HG02885 (cell line): ENCODE measurements around the gene SNX19.
A peak's percentile ranks its signal among the peaks of the same experiment; 100 is the strongest.

ENCODE experiments used
- ATAC-seq: cut with Tn5 transposase; IDR thresholded peaks from one replicate; pipeline ENCODE4 v1.9.1; 2021; ENCODE audit warnings: mild to moderate bottlenecking; ENCODE audit not compliant: unreplicated experiment, poor library complexity

The SNX19 gene

DNA sequence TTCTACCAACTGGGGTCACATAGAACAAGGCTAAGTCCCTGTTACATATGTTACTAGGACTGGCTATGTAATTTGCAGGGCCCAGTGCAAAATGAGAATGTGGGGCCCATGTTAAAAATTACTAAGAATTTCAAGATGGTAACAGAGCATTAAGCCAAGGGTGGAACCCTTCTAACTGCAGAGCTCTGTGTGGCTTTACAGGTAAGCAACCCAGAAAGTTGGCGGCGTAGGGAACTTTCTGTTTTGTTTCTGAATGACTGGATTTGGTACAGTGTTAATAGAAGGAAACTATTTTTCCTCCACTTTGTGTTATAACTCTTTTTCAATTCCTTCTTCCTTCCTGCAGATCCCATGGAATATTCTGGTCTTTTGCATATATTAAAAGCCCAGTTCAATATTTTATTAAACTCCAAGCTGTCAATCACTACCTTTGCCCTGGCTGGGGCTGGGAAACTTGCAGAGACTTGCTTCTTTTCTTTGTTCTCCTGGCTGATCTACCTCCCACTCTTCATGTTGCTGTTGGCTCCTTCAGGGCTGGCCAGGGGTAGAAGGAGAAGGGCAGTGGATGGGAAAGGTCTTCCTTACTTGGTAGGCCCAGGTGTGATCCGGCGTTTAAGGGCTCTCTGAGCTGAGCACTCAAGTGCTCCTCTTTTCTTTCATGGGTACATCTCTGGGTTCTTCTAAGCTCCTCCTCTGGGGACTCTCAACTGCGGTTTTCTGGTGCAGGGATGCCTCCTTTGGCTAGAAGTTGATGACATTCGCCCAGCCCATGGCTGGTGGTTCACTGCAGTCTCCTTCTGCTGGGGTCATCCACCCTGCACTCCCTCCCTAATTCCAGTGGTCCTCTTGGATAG lies 67.7 kb downstream of the SNX19 start:
- no peak for ATAC-seq

DNA sequence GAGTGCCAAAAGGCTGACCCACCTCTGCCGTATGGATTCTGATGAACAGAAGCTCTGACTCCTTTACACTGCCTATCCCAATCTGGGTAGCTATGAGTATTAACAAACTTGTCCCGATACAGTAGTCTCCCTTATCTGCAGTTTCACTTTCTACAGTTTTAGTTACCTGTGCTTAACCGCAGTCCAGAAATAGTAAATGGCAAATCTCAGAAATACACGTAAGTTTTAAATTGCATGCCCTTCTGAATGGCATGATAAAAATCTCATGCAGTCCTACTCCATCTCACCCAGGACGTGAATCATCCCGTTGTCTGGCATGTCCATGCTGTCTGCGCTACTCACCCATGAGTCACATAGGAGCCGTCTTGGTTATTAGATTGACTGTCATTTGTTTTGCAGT lies 68.8 kb downstream of the SNX19 start:
- ATAC-seq, result no peak

DNA sequence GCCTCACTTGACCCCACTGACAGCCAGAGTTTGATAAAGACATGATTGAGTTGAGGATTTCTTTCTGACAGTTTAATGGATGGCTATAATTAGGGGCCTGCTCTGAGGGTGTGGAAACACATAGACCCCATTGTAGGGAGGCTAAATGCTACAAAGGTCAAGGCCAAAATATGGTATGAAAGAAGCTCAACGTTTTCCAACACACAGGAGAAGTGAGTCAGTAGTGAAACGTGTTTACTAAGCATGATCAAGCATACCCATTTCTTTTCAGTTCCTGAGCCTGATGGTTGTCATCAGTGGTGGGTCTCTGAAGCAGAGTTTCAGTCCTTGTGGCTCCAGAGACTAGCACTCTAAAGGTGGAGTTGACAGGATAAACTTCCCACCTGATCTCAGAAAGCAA lies 69.7 kb downstream of the SNX19 start:
- no peak for ATAC-seq

DNA sequence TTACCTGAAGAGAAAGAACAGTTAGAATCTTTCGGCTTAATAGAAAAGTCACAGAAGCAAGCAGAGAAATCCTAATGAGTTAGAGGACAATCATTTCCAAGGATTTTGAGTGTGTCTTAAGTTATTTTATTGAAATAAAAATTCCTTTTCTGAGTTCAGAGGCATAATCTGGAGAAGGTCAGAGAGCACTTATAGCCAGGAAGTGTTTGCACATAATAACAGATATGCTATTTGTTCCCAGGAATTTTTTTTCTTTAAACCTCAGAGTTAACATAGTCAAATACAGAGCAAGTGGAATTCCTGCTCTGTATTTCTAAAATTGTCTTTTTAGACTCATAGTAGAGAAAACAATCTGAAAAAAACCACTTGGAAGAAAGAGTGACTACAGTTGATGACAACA lies 74.3 kb downstream of the SNX19 start:
- ATAC-seq, result no peak

DNA sequence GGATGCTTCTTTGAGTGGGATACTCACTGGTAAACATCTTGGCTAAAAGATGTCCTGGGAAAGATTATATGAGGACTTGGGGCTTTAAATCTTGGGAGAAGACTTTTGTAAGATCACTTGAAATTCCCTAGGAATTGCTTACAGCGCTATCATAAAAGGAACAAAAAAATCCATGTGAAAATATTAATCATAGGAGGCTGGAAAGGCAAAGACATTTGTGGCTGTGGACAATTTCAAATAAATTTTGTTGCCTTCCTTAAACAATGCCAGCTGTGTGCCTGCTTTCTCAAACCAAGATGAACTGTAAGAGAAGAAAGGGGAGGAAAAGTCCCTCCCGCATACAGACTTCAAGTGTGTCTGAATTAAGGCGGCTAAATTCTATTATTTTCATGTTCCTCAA lies 75.6 kb downstream of the SNX19 start:
- ATAC-seq, result no peak

DNA sequence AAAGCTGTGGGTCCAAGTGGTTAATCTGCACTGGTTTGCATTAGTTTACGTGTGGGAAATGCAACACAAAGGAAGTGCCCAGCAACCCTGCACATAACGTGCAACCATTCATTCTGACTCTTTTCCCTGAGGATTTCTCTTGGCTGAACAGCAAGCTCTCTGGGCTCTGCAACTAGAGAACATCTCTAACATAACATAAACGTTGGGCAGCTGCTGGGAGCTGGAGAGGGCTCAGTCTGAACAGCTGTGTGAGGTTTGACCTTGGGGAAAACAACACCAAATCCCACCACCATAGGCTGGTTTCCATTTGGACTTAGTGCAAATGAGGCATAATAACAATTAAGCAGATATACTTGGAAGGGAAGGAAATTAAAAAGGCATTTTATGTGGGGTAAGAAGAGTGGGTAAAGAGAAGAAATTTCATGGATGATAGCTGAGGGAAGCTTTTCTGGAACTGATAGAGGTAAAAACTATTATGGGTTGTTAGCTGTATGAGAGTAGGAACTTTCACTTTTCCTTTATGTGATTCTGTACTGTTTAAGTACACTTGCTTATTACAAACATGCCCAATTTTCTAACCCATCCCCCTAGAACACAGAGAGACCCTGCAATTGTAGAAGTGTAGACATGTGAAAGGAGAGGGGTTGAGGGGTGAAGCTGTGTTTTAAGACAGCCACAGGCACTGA lies 76.2 kb downstream of the SNX19 start:
- no peak for ATAC-seq

DNA sequence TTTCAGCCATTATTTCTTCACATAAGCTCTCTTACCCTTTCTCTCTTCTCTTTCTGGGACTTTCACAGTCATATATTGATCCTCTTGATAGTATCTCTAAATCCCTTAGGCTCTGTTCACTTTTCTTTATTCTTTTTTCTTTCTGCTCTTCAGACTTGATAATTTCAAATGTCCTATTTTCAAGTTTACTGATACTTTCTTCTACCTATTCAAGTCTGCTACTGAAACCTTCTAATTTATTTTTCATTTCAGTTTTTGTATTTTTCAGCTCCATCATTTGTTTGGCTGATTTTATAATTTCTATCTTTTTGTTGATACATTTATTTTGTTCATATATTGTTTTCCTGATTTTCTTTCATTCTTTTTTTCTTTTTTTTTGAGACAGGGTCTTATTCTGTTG lies 79.1 kb downstream of the SNX19 start:
- no peak for ATAC-seq

DNA sequence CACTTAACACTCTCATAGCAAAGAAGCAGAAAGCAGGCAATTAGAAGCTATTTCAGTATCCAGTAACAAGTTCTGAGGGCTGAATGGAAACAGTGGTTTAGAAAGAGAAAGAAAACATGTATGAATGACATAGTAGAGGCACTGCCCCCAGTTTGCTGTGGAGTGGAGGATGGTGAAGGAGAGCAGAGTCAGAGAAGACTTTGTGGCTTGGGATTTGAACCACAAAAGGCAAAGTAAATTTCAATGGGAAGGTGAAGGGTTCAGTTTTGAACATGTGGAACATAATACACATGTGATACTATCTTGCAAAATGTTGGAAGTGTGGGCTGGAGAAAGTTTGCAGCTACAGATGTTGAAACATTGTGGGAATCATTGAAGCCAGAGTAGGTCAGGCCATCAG lies 81.4 kb downstream of the SNX19 start:
- no peak for ATAC-seq

DNA sequence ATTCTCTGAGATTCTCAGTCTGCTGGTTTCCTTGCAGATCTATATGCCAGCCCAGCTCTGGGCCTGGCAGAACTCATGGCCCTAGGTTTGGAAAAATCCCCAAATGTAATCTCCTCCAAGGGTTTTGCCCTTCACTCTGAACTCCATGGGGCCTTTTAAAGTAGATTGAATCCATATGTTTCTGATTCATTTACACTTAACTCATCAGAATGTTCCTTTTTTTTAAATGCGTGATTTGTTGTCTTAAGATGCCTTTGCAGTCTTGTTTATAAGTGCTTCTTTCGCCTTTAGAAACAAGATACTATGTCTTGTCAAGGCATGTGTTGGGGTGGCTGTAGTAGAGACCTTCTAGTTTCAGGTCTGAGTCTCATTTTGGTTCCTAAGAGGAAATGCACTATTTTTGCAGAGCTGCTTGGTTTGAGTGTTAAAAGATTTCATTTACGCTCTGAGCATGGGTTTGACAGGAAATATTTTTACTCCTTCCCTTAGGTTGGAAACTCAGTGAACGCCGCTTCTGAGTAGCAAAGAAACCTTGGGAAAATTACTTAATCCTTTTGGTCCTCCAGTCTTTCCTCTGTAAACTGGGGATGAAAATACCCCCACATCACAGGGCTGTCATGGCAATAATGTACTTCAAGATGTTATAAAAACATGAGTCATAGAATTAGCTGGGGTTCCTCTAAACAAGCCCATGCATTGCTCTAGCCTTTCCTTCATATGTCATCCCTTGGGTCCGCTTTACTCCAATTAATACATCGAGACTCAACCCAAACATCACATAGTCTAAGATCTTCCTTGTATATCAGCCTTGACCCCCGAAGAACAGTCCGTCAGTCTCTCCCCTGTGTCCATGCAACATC lies 83.5 kb downstream of the SNX19 start:
- no peak for ATAC-seq

DNA sequence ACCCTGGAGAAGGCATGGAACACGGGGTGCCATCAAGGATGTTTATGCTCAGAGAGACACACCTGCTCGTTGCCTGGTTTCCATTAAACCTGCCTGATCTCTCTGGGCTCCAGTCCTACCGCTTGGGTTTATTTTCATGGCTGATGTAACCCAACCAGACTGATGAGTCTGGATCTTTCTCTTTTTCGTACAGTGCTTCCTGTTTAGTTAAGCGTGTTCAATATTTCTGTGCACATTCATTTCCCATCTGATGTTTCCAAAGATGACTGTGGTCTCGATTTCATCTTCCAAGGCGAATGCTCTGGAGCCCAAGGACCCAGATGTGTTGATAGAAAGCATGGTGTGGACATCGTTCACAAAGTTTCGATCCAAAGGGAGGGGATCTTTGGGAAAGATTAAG lies 84.3 kb downstream of the SNX19 start:
- no peak for ATAC-seq

DNA sequence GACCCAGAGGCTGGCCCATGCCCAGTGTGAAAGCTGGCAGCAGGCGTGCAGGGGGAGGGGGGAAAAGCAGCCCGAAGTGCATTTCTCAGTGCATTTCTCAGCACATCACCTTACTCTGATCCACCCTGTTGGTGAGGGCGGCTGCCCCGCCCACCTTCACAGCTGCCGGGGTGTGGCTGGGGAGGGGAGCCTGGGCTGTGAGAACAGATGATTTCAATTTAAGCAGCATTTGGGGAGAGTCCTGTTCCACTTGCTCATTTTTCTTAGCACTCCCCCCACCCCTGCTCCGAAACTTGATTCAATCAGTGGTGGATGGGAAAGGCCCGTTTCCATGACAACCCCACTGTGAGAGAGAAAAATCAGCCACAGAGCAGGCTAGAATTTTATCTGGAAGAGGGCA lies 84.8 kb downstream of the SNX19 start:
- no peak for ATAC-seq

DNA sequence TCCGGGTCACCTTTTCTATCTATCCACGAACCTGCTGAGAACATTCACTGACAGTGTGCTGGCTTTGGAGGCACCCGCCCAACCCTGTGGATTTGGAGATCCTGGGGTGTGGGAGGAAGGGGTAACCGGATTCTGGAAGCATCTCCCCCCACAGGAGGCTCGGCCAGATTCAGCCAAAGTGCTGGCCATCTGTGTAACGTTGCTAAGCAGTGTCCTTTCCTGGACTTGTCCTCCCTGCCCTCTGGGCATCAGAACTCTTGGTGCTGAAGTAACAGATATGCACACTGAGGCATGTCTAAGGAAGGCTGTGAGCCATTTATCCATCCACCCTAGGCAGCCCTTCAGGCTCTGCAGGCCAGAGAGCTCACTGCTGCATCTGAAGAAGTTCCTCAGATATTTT lies 85.7 kb downstream of the SNX19 start:
- ATAC-seq, result no peak

DNA sequence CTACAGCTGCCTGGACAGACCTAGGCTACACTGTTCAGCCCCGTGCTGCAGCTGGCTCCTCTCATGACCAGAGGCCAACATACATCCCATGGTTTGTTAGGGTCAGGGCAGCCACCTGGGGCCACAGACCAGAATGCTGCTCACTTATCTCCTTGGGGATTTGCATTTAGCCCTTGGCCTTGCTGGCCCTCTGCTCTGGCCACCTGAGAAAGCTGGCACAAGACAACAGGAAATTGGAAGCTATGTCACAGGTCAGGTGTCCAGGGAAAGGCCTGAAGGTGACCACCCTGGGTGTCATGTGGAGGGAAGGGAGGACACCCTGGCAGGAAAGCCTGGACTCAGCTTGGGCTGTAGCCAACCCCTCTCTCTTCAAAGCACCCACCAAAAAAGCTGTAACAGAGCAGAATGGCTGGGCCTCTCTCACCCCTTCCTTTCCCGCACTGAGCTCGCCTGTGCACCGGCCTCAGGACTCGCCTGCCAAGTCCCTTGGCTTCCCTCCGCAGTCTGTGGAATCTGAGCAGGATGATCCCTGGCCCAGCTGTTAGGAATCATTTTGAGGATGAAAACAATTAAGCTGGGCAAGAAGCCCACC lies 86.3 kb downstream of the SNX19 start:
- no peak for ATAC-seq

DNA sequence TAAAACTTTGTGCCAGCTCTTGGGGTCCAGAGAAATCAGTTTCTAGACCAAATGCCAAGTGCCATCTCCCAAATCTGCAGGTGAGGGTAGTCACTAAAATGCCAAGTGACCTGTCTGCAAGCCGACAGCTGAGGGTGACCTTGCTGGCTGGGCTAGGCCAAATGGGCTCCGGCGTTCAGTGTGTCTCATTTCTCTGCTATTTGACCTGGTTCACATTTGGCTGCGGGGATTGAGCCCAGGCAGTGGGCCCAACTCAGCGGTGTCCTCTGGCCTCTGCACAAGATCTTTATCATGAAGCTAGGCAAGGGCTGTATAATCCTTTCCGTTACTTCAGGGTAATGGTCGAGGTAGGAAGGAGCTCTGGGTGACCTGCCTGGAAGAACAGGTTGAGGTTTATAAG lies 87.5 kb downstream of the SNX19 start:
- ATAC-seq, result no peak

DNA sequence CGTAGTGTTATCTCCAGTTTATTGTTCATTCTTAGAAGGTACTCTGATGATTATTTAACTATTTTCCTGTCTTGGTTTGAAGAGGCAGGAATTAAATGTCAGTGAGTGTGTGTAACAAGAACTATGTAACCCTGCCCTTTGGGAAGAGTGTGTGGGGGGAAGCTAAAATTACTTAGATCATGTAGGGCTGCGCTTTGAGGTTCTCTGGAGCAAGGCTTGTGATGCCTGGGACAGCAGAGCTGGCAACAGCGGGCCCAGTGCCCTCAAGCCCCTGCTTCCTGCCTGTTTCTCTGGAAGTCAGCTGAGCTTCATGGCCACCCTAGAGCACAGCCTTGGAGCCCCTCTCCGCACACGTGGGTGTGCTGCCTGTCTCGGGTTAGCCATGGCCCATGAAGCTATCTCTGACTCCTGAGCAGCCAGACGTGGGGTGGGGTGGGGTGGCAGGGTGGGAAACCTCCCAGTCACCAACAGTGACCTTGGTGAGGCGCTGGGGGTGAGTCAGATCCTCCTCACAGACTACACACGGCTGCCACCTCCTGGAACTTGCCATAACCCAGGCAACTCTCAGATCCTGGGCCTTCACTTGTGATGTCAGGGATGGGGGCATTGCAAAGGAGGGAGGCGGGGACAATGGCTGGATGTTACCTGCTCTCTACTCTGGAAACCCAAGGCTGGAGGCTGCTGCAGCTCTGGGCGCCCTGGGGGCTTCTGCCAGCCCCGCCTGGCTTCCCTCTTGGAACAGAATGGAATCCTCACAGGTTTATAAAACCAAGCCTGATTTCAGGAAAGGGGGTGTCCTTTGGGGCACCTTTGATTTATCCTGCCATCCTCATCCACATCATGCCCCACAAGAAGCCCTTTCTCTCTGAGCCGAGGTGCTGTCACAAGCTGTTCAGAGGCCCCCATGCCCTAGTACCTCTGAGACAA lies 88.6 kb downstream of the SNX19 start:
- peak; percentile 51 for ATAC-seq

DNA sequence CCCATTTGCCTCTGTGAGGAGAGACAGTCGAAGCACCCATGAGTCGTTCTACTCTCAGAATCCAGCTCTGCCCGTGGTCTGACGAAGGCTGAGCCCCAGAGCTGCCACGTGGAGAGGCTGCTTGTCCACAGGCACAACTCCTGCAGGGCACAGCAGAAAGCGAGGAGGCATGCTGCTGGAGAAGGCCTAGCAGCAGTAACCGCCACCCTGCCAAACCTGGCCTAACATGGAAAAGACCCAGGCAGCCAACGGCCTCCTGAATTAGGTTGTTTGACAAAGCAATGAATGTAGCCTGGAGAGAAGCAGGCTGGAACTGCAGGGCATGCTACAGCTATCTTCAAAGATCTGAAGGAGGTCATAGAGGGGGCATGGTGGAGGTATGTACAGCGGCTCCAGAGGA lies 89.7 kb downstream of the SNX19 start:
- no peak for ATAC-seq

DNA sequence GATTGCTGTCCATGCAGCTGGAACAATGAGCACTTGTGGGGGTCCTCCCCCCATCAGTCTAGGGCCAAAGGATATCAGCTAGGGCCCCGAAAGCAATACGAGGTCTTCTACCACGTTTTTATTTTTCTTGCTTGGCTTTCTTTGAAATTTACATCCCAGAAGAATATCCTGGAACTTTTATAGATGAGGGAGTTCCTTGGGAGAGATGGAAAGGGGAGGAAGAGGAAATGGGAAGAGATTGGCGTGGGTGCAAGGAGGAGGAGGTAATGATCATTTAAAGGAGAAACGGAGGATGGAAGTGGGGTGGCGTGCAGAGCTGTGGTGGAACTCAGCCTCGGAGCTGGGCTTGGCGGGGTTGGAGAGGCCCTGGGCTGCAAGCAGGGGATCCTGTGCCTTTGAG lies 90.3 kb downstream of the SNX19 start:
- ATAC-seq, result no peak

DNA sequence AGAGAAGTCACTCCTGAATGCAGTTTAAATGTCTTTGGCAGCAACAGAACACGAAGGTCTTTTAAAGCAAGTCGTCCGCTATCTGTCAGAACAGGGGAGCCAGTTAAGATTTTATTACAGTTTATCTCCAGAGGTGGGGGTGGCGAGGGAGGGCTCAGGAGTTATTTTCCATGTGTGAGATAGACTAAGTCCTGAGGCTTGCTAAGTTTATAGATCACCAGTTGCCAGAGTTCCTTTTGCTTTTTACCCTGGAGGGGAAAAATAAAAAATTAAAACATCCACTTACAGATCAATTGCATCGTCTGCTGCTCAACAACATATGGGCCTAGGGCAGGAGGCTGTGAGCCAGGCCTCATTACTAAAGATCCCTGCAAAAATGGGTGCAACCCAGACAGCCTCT lies 90.7 kb downstream of the SNX19 start:
- no peak for ATAC-seq
